Peyer's patch (tissue), 4 donors: ENCODE data around the gene CNTN2.

Experiments used
- CTCF ChIP-seq, 6 experiments: fragments of 450-650 bp in 4 of 6; fragments of 200-600 bp in 2 of 6; sonication (generic) in 1 of 6; IDR thresholded peaks; one replicate each; pipeline ENCODE4 v1.5.1; 2017 to 2019; ENCODE audit warnings: antibody characterized with exemption in 6 of 6, mild to moderate bottlenecking in 3 of 6, moderate library complexity in 1 of 6
- POLR2A ChIP-seq, 2 donors: fragments of 450-650 bp; IDR thresholded peaks; one replicate each; pipeline ENCODE4 v1.5.1; 2017; ENCODE audit warnings: antibody characterized with exemption in 2 of 2, mild to moderate bottlenecking in 2 of 2, moderate library complexity in 2 of 2

- no peak for TF ChIP-seq POLR2A (IDR thresholded peaks at IDR 0.05)
- no peak for TF ChIP-seq CTCF (IDR thresholded peaks at IDR 0.05)
Observed at GRCh38 chr1:205042911-205043806, at the start of gene CNTN2.
